Measurements from ENCODE around the gene GALNT17. TPM values are rescaled to one million over a fixed set of nuclear protein-coding genes. Genes with fewer than 3 reads are reported as not detected.

GALNT17 gene
- total RNA-seq: not detected in 2 replicates

DNA sequence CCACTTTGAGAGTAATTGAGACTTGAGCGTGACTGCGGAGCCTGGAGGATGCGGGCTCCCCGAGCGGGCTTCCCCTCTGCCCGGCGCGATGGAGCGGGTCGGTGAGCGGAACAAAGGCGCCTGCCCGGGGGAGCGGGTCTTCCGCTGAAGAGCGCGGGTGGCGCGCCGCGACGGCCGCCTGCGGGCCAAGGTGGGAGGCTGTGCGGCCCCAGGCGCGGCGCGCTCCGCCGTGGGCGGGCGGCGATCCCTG is at the start of gene GALNT17:
TSS of gene GALNT17 (plus strand) at position 18 of the 250 bp plus-strand sequence.

